Neural cell (in vitro differentiated cells): Measurements from ENCODE around the gene CKAP5. TPM values are rescaled to one million over a fixed set of nuclear protein-coding genes. Genes with fewer than 3 reads are reported as not detected.

ENCODE experiments used
- H2AFZ ChIP-seq: fragments of 200-600, 300-800 bp; sonication (generic), shearing (Covaris generic); 2 replicates; pipeline ENCODE4 v1.6.0; 2014; ENCODE audit warnings: low read depth, mild to moderate bottlenecking, antibody characterized with exemption, low read length, moderate library complexity
- H3F3A ChIP-seq: fragments of 200-600 bp; shearing (Covaris generic); 2 replicates; pipeline ENCODE4 v1.6.1; 2016; ENCODE audit warnings: mild to moderate bottlenecking, moderate library complexity, mixed read lengths, antibody characterized with exemption, low read length; ENCODE audit not compliant: insufficient read depth, poor library complexity, severe bottlenecking
- H3K27ac ChIP-seq: fragments of 200-600, 300-800 bp; sonication (generic), shearing (Covaris generic); 2 replicates; pipeline ENCODE4 v1.5.1; 2014; ENCODE audit warnings: mild to moderate bottlenecking, low read length, moderate library complexity
- H3K27me3 ChIP-seq: fragments of 300-800, 200-600 bp; sonication (generic), shearing (Covaris generic); 2 replicates; pipeline ENCODE4 v1.6.0; 2014; ENCODE audit warnings: mild to moderate bottlenecking, low read depth, low read length, moderate library complexity; ENCODE audit not compliant: insufficient read depth
- H3K36me3 ChIP-seq: fragments of 300-800, 200-600 bp; sonication (generic), shearing (Covaris generic); 2 replicates; pipeline ENCODE4 v1.5.1; 2014; ENCODE audit warnings: mild to moderate bottlenecking, antibody characterized with exemption, low read length, moderate library complexity; ENCODE audit not compliant: insufficient read depth
- H3K4me2 ChIP-seq: fragments of 300-800, 200-600 bp; sonication (generic), shearing (Covaris generic); 2 replicates; pipeline ENCODE4 v1.6.0; 2014; ENCODE audit warnings: mild to moderate bottlenecking, low read length
- H3K4me3 ChIP-seq: fragments of 300-800, 200-600 bp; sonication (generic), shearing (Covaris generic); 2 replicates; pipeline ENCODE4 v1.5.1; 2014; ENCODE audit warnings: mild to moderate bottlenecking, low read length, moderate library complexity
- H3K79me2 ChIP-seq: fragments of 200-600 bp; shearing (Covaris generic); replicated peaks from 2 replicates; pipeline ENCODE4 v1.6.0; 2014; ENCODE audit warnings: mild to moderate bottlenecking, low read length, moderate library complexity; ENCODE audit not compliant: insufficient read depth
- H3K9ac ChIP-seq: fragments of 300-800, 200-600 bp; sonication (generic), shearing (Covaris generic); 2 replicates; pipeline ENCODE4 v1.6.1; 2016; ENCODE audit warnings: mild to moderate bottlenecking, low read length, mixed read lengths
- H3K9me2 ChIP-seq: fragments of 200-600 bp; shearing (Covaris generic); 2 replicates; pipeline ENCODE4 v1.6.1; 2016; ENCODE audit warnings: mild to moderate bottlenecking, low read length, mixed read lengths; ENCODE audit not compliant: insufficient read depth
- H3K9me3 ChIP-seq: fragments of 200-600, 300-800 bp; sonication (generic), shearing (Covaris generic); 2 replicates; pipeline ENCODE4 v1.6.1; 2016; ENCODE audit warnings: mild to moderate bottlenecking, mixed run types, low read length, moderate library complexity, mixed read lengths
- H4K20me1 ChIP-seq: fragments of 200-600 bp; shearing (Covaris generic); 2 replicates; pipeline ENCODE4 v1.6.1; 2016; ENCODE audit warnings: mild to moderate bottlenecking, mixed run types; ENCODE audit not compliant: insufficient read depth
- CTCF ChIP-seq: fragments of 450-650 bp; IDR thresholded peaks from 2 replicates; pipeline ENCODE4 v1.5.1; 2014; ENCODE audit warnings: antibody characterized with exemption, mild to moderate bottlenecking, moderate library complexity; ENCODE audit not compliant: poor library complexity, severe bottlenecking
- EP300 ChIP-seq: fragments of 450-650 bp; conservative IDR thresholded peaks from 2 replicates; pipeline ENCODE4 v1.6.1; 2014; ENCODE audit warnings: antibody characterized with exemption, mild to moderate bottlenecking, moderate library complexity; ENCODE audit not compliant: poor library complexity, severe bottlenecking
- EZH2 ChIP-seq: fragments of 200-600, 300-800 bp; shearing (Covaris generic), sonication (generic); IDR thresholded peaks from 2 replicates; pipeline ENCODE4 v1.6.1; 2014; ENCODE audit warnings: antibody characterized with exemption, low read length, borderline replicate concordance, mild to moderate bottlenecking; ENCODE audit not compliant: insufficient read depth, poor library complexity, severe bottlenecking
- MXI1 ChIP-seq: fragments of 450-650 bp; conservative IDR thresholded peaks from 2 replicates; pipeline ENCODE4 v1.6.1; 2014; ENCODE audit warnings: antibody characterized with exemption, mild to moderate bottlenecking; ENCODE audit not compliant: poor library complexity, severe bottlenecking
- POLR2AphosphoS5 ChIP-seq: IDR thresholded peaks from 2 replicates; pipeline ENCODE4 v1.6.1; 2012
- RAD21 ChIP-seq: fragments of 450-650 bp; conservative IDR thresholded peaks from 2 replicates; pipeline ENCODE4 v1.6.1; 2014; ENCODE audit warnings: antibody characterized with exemption, mild to moderate bottlenecking, moderate library complexity
- REST ChIP-seq: IDR thresholded peaks from 2 replicates; pipeline ENCODE4 v1.6.1; 2012; ENCODE audit warnings: borderline replicate concordance
- SMC3 ChIP-seq: fragments of 450-650 bp; conservative IDR thresholded peaks from 2 replicates; pipeline ENCODE4 v1.6.1; 2014; ENCODE audit warnings: antibody characterized with exemption, mild to moderate bottlenecking, moderate library complexity; ENCODE audit not compliant: poor library complexity
- TAF1 ChIP-seq: IDR thresholded peaks from 2 replicates; pipeline ENCODE4 v1.6.1; 2012; ENCODE audit warnings: low read depth
- polyA plus RNA-seq: library from polyadenylated mRNA; depleted of rRNA; stranded (reverse); fragments of >200 nt; gene quantifications from 2 replicates; pipeline ENCODE4 v1.2.3, GENCODE V29; 2014

CKAP5 gene
- polyA plus RNA-seq, 1 donor from 2014 or later = 90.3 TPM

GRCh38 chr11:46876471-46876870 lies 30.4 kb upstream of the CKAP5 start:
- no peak overlapping the region for H2AFZ ChIP-seq
- H4K20me1 ChIP-seq = no peaks in the 10 kb centered on the region
- H3K9me3 ChIP-seq = no peaks in the 10 kb centered on the region
- TF ChIP-seq SMC3 (no peak), CTCF (no peak), EZH2 (no peak), MXI1 (no peak), EP300 (no peak), TAF1 (no peak), REST (no peak), POLR2AphosphoS5 (no peak), RAD21 (no peak)
- no peak overlapping the region for H3K27ac ChIP-seq
- no peaks in the 10 kb centered on the region for H3K36me3 ChIP-seq
- H3K9me2 ChIP-seq = no peaks in the 10 kb centered on the region
- H3K27me3 ChIP-seq = no peaks in the 10 kb centered on the region
- H3K79me2 ChIP-seq = no peaks in the 10 kb centered on the region
- no peak overlapping the region for H3K4me3 ChIP-seq
- no peak overlapping the region for H3K9ac ChIP-seq
- H3F3A ChIP-seq = no peaks in the 10 kb centered on the region
- no peak overlapping the region for H3K4me2 ChIP-seq

- H4K20me1 ChIP-seq = no peaks in the 10 kb centered on the region
- H3K79me2 ChIP-seq = no peaks in the 10 kb centered on the region
- no peak overlapping the region for H3K4me2 ChIP-seq
- H3K36me3 ChIP-seq = no peaks in the 10 kb centered on the region
- TF ChIP-seq MXI1 (no peak), CTCF (no peak), TAF1 (no peak), EZH2 (no peak), REST (no peak), POLR2AphosphoS5 (no peak), SMC3 (no peak), EP300 (no peak), RAD21 (no peak)
- no peak overlapping the region for H3K27ac ChIP-seq
- H3K27me3 ChIP-seq = no peaks in the 10 kb centered on the region
- no peaks in the 10 kb centered on the region for H3K9me3 ChIP-seq
- no peak overlapping the region for H3K9ac ChIP-seq
- H3F3A ChIP-seq = no peaks in the 10 kb centered on the region
- no peaks in the 10 kb centered on the region for H3K9me2 ChIP-seq
- H2AFZ ChIP-seq = no peak overlapping the region
- no peak overlapping the region for H3K4me3 ChIP-seq
These were observed 28.5 kb upstream of the CKAP5 start for GRCh38 chr11:46874586-46874985.
